Liver (tissue), 9 donors: ENCODE measurements around the gene COP1. TPM values are rescaled to one million over a fixed set of nuclear protein-coding genes. Genes with fewer than 3 reads are reported as not detected.
"Not testable (repeated sequence)": the region's sequence is repeated elsewhere in the genome, so short reads cannot be mapped to it uniquely, and the experiment has no call there.

Experiments used
- DNase-seq: peaks from one replicate; pipeline ENCODE4 v3.0.0-alpha.2; 2017; ENCODE audit warnings: low spot score
- H3K27ac ChIP-seq, 2 donors: one replicate each; pipeline ENCODE4 v1.7.0; 2013; ENCODE audit warnings: inconsistent platforms in 2 of 2, low read length in 2 of 2, control low read depth in 1 of 2, low read depth in 1 of 2, mild to moderate bottlenecking in 1 of 2
- H3K27me3 ChIP-seq, 4 donors: one replicate each; pipeline versions ENCODE4 v1.6.1 to v1.7.0; 2013; ENCODE audit warnings: low read length in 3 of 4, inconsistent platforms in 1 of 4, mild to moderate bottlenecking in 1 of 4, moderate library complexity in 1 of 4; ENCODE audit not compliant: control insufficient read depth in 4 of 4, insufficient read depth in 4 of 4
- H3K36me3 ChIP-seq, 4 donors: one replicate each; pipeline versions ENCODE4 v1.6.1 to v1.7.0; 2013; ENCODE audit warnings: low read length in 3 of 4, mild to moderate bottlenecking in 3 of 4, low read depth in 1 of 4, moderate library complexity in 1 of 4; ENCODE audit not compliant: control insufficient read depth in 4 of 4, insufficient read depth in 3 of 4
- H3K4me1 ChIP-seq, 4 donors: one replicate each; pipeline versions ENCODE4 v1.6.1 to v1.7.0; 2013; ENCODE audit warnings: low read length in 3 of 4, mild to moderate bottlenecking in 3 of 4, moderate library complexity in 1 of 4; ENCODE audit not compliant: control insufficient read depth in 4 of 4, insufficient read depth in 4 of 4
- H3K4me3 ChIP-seq, 3 donors: one replicate each; pipeline versions ENCODE4 v1.6.1 to v1.7.0; 2013; ENCODE audit warnings: low read length in 3 of 3, control low read depth in 1 of 3, low read depth in 1 of 3, mild to moderate bottlenecking in 1 of 3
- H3K9ac ChIP-seq, 2 donors: one replicate each; pipeline ENCODE4 v1.7.0; 2013; ENCODE audit warnings: low read length in 2 of 2, mild to moderate bottlenecking in 2 of 2, moderate library complexity in 2 of 2, control low read depth in 1 of 2, low read depth in 1 of 2
- H3K9me3 ChIP-seq, 4 donors: one replicate each; pipeline versions ENCODE4 v1.6.1 to v1.7.0; 2013; ENCODE audit warnings: low read length in 3 of 4; ENCODE audit not compliant: control insufficient read depth in 4 of 4
- ATF3 ChIP-seq: IDR thresholded peaks from 2 replicates; pipeline ENCODE4 v1.6.1; 2016; ENCODE audit warnings: antibody characterized with exemption
- EGR1 ChIP-seq, 2 donors: IDR thresholded peaks; 2 replicates each; pipeline ENCODE4 v1.6.1; 2016 to 2018; ENCODE audit warnings: antibody characterized with exemption in 2 of 2, low read depth in 2 of 2
- FOXA1 ChIP-seq: IDR thresholded peaks from 2 replicates; pipeline ENCODE4 v1.6.1; 2016; ENCODE audit warnings: antibody characterized with exemption
- FOXA2 ChIP-seq: IDR thresholded peaks from 2 replicates; pipeline ENCODE4 v1.6.1; 2016; ENCODE audit warnings: antibody characterized with exemption
- GABPA ChIP-seq, 2 donors: IDR thresholded peaks in 1 of 2; conservative IDR thresholded peaks in 1 of 2; 2 replicates each; pipeline ENCODE4 v1.6.1; 2016; ENCODE audit warnings: antibody characterized with exemption in 2 of 2, mild to moderate bottlenecking in 1 of 2, moderate library complexity in 1 of 2
- HNF4A ChIP-seq, 2 donors: conservative IDR thresholded peaks; 2 replicates each; pipeline ENCODE4 v1.6.1; 2016; ENCODE audit warnings: antibody characterized with exemption in 2 of 2, mild to moderate bottlenecking in 2 of 2
- HNF4G ChIP-seq: IDR thresholded peaks from 2 replicates; pipeline ENCODE4 v1.6.1; 2016; ENCODE audit warnings: antibody characterized with exemption
- JUND ChIP-seq, 2 donors: IDR thresholded peaks; 2 replicates each; pipeline ENCODE4 v1.6.1; 2016; ENCODE audit warnings: antibody characterized with exemption in 2 of 2
- NR2F2 ChIP-seq: IDR thresholded peaks from 2 replicates; pipeline ENCODE4 v1.6.1; 2016; ENCODE audit warnings: antibody characterized with exemption
- RAD21 ChIP-seq, 2 donors: IDR thresholded peaks; 2 replicates each; pipeline ENCODE4 v1.6.1; 2016; ENCODE audit warnings: antibody characterized with exemption in 2 of 2, mild to moderate bottlenecking in 2 of 2
- RXRA ChIP-seq, 2 donors: IDR thresholded peaks; 2 replicates each; pipeline ENCODE4 v1.6.1; 2017 to 2018; ENCODE audit warnings: antibody characterized with exemption in 2 of 2, mild to moderate bottlenecking in 1 of 2
- SP1 ChIP-seq: IDR thresholded peaks from 2 replicates; pipeline ENCODE4 v1.6.1; 2018; ENCODE audit warnings: antibody characterized with exemption, mild to moderate bottlenecking
- TAF1 ChIP-seq: conservative IDR thresholded peaks from 2 replicates; pipeline ENCODE4 v1.6.1; 2016; ENCODE audit warnings: antibody characterized with exemption, mild to moderate bottlenecking
- YY1 ChIP-seq: IDR thresholded peaks from 2 replicates; pipeline ENCODE4 v1.6.1; 2016; ENCODE audit warnings: antibody characterized with exemption, mild to moderate bottlenecking
- ZBTB33 ChIP-seq: IDR thresholded peaks from 2 replicates; pipeline ENCODE4 v1.6.1; 2016; ENCODE audit warnings: antibody characterized with exemption
- whole genome bisulfite sequencing: extraction: QIAGEN DNeasy Blood & Tissue Kit; methylation state at CpG from one replicate; pipeline ENCODE4 v1.1.7; 2013; 5-methylcytosine and 5-hydroxymethylcytosine counted together
- polyA plus RNA-seq, 2 donors: library from polyadenylated mRNA; stranded (reverse) in 1 of 2; unstranded in 1 of 2; fragments of 200-250 nt in 1 of 2; fragments of >200 nt in 1 of 2; fragmentation: Nextera tagmentation in 1 of 2; extraction: Ambion mirVana in 1 of 2; gene quantifications; one replicate each; pipeline versions ENCODE4 v1.2.1 to v1.2.3, GENCODE V29; 2013 to 2015
- total RNA-seq, 2 donors: library from RNA; depleted of rRNA; stranded (reverse); fragments of >200 nt; gene quantifications; one replicate each; pipeline ENCODE4 v1.2.3, GENCODE V29; 2014
- TF ChIP-seq, protein P1 (sequence below): IDR thresholded peaks from 2 replicates; pipeline ENCODE4 v1.6.1; 2016; ENCODE audit warnings: antibody characterized with exemption
- TF ChIP-seq, protein P2 (sequence below): fragments of 150-350 bp; IDR thresholded peaks from 2 replicates; pipeline ENCODE4 v1.5.1; 2017; ENCODE audit warnings: improper control_type of control experiment, low read depth, low read length; ENCODE audit not compliant: missing input control
- TF ChIP-seq, protein P3 (sequence below): IDR thresholded peaks from 2 replicates; pipeline ENCODE4 v1.6.1; 2016; ENCODE audit warnings: antibody characterized with exemption, mild to moderate bottlenecking
- donor health status: healthy.
- donor health status: healthy.
- donor health status: healthy.
- donor health status: healthy.
- donor health status: healthy.

COP1 gene
- total and polyA plus RNA-seq, 4 donors = 14.7 to 35.7 (median 22.5) TPM

GRCh38 chr1:176241385-176242015 lies 34.4 kb upstream of the COP1 start:
- 78% methylated on average over 2 of the region's 2 CpGs for WGBS
- no peak overlapping the region for H3K27ac ChIP-seq
- TF ChIP-seq ZBTB33 (no peak), EGR1 (IDR thresholded peaks at IDR 0.05; ENCODE audit: low read depth in 2 of 2) (no peak)
- no peak for DNase-seq
- no peaks in the 10 kb centered on the region for H3K27me3 ChIP-seq
- H3K9me3 ChIP-seq = no peaks in the 10 kb centered on the region
- H3K4me3 ChIP-seq = no peak overlapping the region
- H3K9ac ChIP-seq = no peak overlapping the region
- H3K4me1 ChIP-seq = no peaks in the 10 kb centered on the region
- no peaks in the 10 kb centered on the region for H3K36me3 ChIP-seq

DNA sequence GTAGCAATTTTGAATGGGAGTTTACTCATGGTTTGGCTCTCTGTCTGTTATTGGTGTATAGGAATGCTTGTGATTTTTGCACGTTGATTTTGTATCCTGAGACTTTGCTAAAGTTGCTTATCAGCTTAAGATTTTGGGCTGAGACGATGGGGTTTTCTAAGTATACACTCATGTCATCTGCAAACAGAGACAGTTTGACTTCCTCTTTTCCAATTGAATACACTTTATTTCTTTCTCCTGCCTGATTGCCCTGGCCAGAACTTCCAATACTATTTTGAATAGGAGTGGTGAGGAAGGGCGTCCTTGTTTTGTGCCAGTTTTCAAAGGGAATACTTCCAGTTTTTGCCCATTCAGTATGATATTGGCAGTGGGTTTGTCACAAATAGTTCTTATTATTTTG lies 26.6 kb upstream of the COP1 start:
- not testable (repeated sequence) for H3K4me1 ChIP-seq

GRCh38 chr1:176227579-176227978 lies 20.5 kb upstream of the COP1 start:
- WGBS = 82% methylated on average over 3 of the region's 3 CpGs
- H3K9me3 ChIP-seq = no peaks in the 10 kb centered on the region
- peaks cover 0 to 7% (median 0%) of the 10 kb centered on the region in 4 donors for H3K4me1 ChIP-seq
- H3K27me3 ChIP-seq = no peaks in the 10 kb centered on the region
- no peak overlapping the region for H3K9ac ChIP-seq
- no peak for DNase-seq
- H3K27ac ChIP-seq = no peak overlapping the region
- H3K4me3 ChIP-seq = no peak overlapping the region
- H3K36me3 ChIP-seq = no peaks in the 10 kb centered on the region
- no peak for TF ChIP-seq FOXA1
- TF ChIP-seq EGR1 (IDR thresholded peaks at IDR 0.05; ENCODE audit: low read depth in 2 of 2) = no peak
- no peak for TF ChIP-seq TAF1
- no peak for TF ChIP-seq GABPA (IDR thresholded peaks at IDR 0.05 in 1 of 2, conservative IDR thresholded peaks at IDR 0.05 in 1 of 2)
- no peak for TF ChIP-seq ATF3
- TF ChIP-seq HNF4A (conservative IDR thresholded peaks at IDR 0.05) = no peak
- TF ChIP-seq RAD21 (IDR thresholded peaks at IDR 0.05) = no peak
- TF ChIP-seq FOXA2 = no peak
- TF ChIP-seq, protein P1, sequence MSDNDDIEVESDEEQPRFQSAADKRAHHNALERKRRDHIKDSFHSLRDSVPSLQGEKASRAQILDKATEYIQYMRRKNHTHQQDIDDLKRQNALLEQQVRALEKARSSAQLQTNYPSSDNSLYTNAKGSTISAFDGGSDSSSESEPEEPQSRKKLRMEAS = no peak
- TF ChIP-seq, protein P2, sequence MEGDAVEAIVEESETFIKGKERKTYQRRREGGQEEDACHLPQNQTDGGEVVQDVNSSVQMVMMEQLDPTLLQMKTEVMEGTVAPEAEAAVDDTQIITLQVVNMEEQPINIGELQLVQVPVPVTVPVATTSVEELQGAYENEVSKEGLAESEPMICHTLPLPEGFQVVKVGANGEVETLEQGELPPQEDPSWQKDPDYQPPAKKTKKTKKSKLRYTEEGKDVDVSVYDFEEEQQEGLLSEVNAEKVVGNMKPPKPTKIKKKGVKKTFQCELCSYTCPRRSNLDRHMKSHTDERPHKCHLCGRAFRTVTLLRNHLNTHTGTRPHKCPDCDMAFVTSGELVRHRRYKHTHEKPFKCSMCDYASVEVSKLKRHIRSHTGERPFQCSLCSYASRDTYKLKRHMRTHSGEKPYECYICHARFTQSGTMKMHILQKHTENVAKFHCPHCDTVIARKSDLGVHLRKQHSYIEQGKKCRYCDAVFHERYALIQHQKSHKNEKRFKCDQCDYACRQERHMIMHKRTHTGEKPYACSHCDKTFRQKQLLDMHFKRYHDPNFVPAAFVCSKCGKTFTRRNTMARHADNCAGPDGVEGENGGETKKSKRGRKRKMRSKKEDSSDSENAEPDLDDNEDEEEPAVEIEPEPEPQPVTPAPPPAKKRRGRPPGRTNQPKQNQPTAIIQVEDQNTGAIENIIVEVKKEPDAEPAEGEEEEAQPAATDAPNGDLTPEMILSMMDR = no peak
- TF ChIP-seq RXRA (IDR thresholded peaks at IDR 0.05) = no peak
- TF ChIP-seq SP1 = no peak
- no peak for TF ChIP-seq ZBTB33
- no peak for TF ChIP-seq JUND (IDR thresholded peaks at IDR 0.05)
- TF ChIP-seq NR2F2 = no peak
- TF ChIP-seq, protein P3, sequence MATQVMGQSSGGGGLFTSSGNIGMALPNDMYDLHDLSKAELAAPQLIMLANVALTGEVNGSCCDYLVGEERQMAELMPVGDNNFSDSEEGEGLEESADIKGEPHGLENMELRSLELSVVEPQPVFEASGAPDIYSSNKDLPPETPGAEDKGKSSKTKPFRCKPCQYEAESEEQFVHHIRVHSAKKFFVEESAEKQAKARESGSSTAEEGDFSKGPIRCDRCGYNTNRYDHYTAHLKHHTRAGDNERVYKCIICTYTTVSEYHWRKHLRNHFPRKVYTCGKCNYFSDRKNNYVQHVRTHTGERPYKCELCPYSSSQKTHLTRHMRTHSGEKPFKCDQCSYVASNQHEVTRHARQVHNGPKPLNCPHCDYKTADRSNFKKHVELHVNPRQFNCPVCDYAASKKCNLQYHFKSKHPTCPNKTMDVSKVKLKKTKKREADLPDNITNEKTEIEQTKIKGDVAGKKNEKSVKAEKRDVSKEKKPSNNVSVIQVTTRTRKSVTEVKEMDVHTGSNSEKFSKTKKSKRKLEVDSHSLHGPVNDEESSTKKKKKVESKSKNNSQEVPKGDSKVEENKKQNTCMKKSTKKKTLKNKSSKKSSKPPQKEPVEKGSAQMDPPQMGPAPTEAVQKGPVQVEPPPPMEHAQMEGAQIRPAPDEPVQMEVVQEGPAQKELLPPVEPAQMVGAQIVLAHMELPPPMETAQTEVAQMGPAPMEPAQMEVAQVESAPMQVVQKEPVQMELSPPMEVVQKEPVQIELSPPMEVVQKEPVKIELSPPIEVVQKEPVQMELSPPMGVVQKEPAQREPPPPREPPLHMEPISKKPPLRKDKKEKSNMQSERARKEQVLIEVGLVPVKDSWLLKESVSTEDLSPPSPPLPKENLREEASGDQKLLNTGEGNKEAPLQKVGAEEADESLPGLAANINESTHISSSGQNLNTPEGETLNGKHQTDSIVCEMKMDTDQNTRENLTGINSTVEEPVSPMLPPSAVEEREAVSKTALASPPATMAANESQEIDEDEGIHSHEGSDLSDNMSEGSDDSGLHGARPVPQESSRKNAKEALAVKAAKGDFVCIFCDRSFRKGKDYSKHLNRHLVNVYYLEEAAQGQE = no peak
- no peak for TF ChIP-seq HNF4G
- no peak for TF ChIP-seq YY1

More for the DNA sequence above, 26.6 kb upstream of the COP1 start:
- H3K9ac ChIP-seq, H3K27me3 ChIP-seq, H3K9me3 ChIP-seq, H3K27ac ChIP-seq, H3K4me3 ChIP-seq, DNase-seq, H3K36me3 ChIP-seq: not testable (repeated sequence)
- 87% methylated on average over 3 of the region's 3 CpGs for WGBS
